CD4-positive, CD25-positive, alpha-beta regulatory T cell (primary cell): ENCODE data around the gene GPR63. TPM values are rescaled to one million over a fixed set of nuclear protein-coding genes. Genes with fewer than 3 reads are reported as not detected.

ENCODE experiments used
- ATAC-seq, 2 donors: fragments of 150-1000 bp; cut with Tn5 transposase; one replicate each; pipeline ENCODE4 v1.10.0; 2021; ENCODE audit warnings: low read depth in 2 of 2, moderate number of reproducible peaks in 2 of 2, moderate library complexity in 1 of 2
- DNase-seq, 3 donors: peaks; one replicate each; pipeline versions ENCODE4 v3.0.0 to v3.0.0-alpha.2; 2012 to 2022; ENCODE audit warnings: mixed read lengths in 1 of 3
- H3K27ac ChIP-seq: one replicate; pipeline ENCODE4 v1.7.0; 2013; ENCODE audit warnings: mild to moderate bottlenecking, low read length; ENCODE audit not compliant: insufficient read depth, poor library complexity, severe bottlenecking
- H3K27me3 ChIP-seq: one replicate; pipeline ENCODE4 v1.7.0; 2013; ENCODE audit warnings: low read length; ENCODE audit not compliant: control insufficient read depth, insufficient read depth
- H3K36me3 ChIP-seq: one replicate; pipeline ENCODE4 v1.7.0; 2013; ENCODE audit warnings: mild to moderate bottlenecking, low read length, moderate library complexity; ENCODE audit not compliant: control insufficient read depth, insufficient read depth
- H3K4me1 ChIP-seq: 2 replicates; pipeline ENCODE4 v1.7.0; 2013; ENCODE audit warnings: mild to moderate bottlenecking, low read length; ENCODE audit not compliant: insufficient read depth, control insufficient read depth, poor library complexity, severe bottlenecking
- H3K4me3 ChIP-seq: one replicate; pipeline ENCODE4 v1.7.0; 2013; ENCODE audit warnings: low read depth, mild to moderate bottlenecking, low read length, moderate library complexity
- H3K9me3 ChIP-seq, 2 experiments: 1 replicate in 1 of 2; 2 replicates in 1 of 2; pipeline ENCODE4 v1.7.0; 2013; ENCODE audit warnings: low read length in 2 of 2, mild to moderate bottlenecking in 1 of 2, moderate library complexity in 1 of 2; ENCODE audit not compliant: control insufficient read depth in 2 of 2
- H3K27ac Mint-ChIP-seq, 3 donors: one replicate each; pipeline ENCODE4 v1.8.0; 2020 to 2022; ENCODE audit warnings: mild to moderate bottlenecking in 3 of 3, mixed read lengths in 3 of 3, moderate library complexity in 2 of 3
- H3K27me3 Mint-ChIP-seq: one replicate; pipeline ENCODE4 v1.8.0; 2022; ENCODE audit warnings: mild to moderate bottlenecking, mixed read lengths
- H3K36me3 Mint-ChIP-seq: one replicate; pipeline ENCODE4 v1.8.0; 2020; ENCODE audit warnings: mixed read lengths
- H3K4me1 Mint-ChIP-seq, 4 donors: one replicate each; pipeline ENCODE4 v1.8.0; 2020 to 2022; ENCODE audit warnings: mixed read lengths in 4 of 4, mild to moderate bottlenecking in 1 of 4
- H3K4me3 Mint-ChIP-seq, 4 donors: one replicate each; pipeline ENCODE4 v1.8.0; 2020 to 2022; ENCODE audit warnings: mild to moderate bottlenecking in 4 of 4, mixed read lengths in 4 of 4, moderate library complexity in 3 of 4
- H3K9me3 Mint-ChIP-seq, 7 donors: one replicate each; pipeline ENCODE4 v1.8.0; 2020 to 2022; ENCODE audit warnings: mixed read lengths in 7 of 7, mild to moderate bottlenecking in 3 of 7, moderate library complexity in 2 of 7
- polyA plus RNA-seq, 4 donors: library from polyadenylated mRNA; unstranded; fragments of 300-500 nt; fragmentation: Illumina TruSeq; gene quantifications; one replicate each; pipeline ENCODE4 v1.2.3, GENCODE V29; 2021
- total RNA-seq: library from RNA; stranded (reverse); gene quantifications from one replicate; pipeline ENCODE4 v1.2.3, GENCODE V29; 2022

Gene GPR63
- total and polyA plus RNA-seq, 5 donors from 2014 or later = 0.07 to 0.11 (median 0.10) TPM; not detected in 2

DNA sequence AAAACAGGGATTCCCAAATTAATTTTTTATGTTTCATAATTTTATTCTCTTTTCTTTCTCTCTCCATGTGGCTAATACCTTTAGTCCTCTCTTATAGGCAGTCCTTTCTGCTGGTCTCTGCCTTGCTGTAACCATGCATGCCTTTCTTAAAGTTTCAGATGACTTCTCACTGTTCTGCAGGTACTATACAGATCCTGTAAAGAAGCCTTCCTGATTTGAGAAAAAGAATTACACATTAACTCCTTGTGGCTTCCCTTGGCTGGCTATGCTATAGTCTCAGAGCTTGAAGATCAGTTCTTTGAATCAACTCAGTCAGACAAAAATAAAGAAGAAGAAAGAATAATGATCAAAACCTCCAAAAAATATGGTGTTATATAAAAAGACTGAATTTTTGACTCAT is 7.3 kb upstream of the GPR63 start:
- Mint-ChIP-seq H3K36me3 (no peaks in the 10 kb centered on the region), H3K4me1 (no peaks in the 10 kb centered on the region), H3K27ac (no peak overlapping the region)

DNA sequence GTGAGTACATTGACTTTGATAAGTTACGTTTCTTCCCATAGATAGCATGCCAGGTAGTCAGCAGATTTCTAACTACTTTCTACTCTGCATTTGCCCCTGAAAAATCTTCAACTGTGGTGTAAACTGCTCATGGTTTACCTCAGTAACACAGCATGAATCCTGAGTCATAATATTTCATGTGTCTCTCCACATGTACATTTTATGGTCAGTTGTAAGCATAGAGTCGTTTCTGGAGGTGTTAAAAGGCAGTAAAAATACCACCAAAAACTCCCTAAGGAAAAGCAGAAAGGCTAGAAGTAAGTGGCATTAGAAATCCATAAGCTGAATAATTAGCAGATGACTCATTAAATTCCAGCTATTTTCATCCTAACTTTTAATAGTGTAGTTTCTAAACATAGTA is 4.1 kb upstream of the GPR63 start:
- Mint-ChIP-seq H3K36me3 (no peaks in the 10 kb centered on the region), H3K9me3 (peaks cover 0 to 19% (median 5%) of the 10 kb centered on the region in 7 donors), H3K4me1 (peaks cover 3 to 15% (median 6%) of the 10 kb centered on the region in 4 donors), H3K27me3 (peaks cover 50% of the 10 kb centered on the region), H3K4me3 (no peak overlapping the region), H3K27ac (no peak overlapping the region)
- Histone ChIP-seq H3K9me3 (peaks cover 6 to 9% of the 10 kb centered on the region in 2 experiments), H3K27ac (no peak overlapping the region), H3K36me3 (no peaks in the 10 kb centered on the region), H3K4me1 (peaks cover 17% of the 10 kb centered on the region), H3K27me3 (peaks cover 8% of the 10 kb centered on the region), H3K4me3 (no peak overlapping the region)
- no peak for ATAC-seq
- no peak for DNase-seq

More for the DNA sequence above, 7.3 kb upstream of the GPR63 start:
- Histone ChIP-seq H3K36me3 (no peaks in the 10 kb centered on the region), H3K4me3 (no peak overlapping the region), H3K27ac (no peak overlapping the region), H3K4me1 (no peaks in the 10 kb centered on the region), H3K9me3 (peaks cover 6 to 9% of the 10 kb centered on the region in 2 experiments), H3K27me3 (peaks cover 6% of the 10 kb centered on the region)
- no peak for DNase-seq
- no peak for ATAC-seq
- Mint-ChIP-seq H3K27me3 (peaks cover 34% of the 10 kb centered on the region), H3K4me3 (no peak overlapping the region), H3K9me3 (peaks cover 0 to 31% (median 10%) of the 10 kb centered on the region in 7 donors)

DNA sequence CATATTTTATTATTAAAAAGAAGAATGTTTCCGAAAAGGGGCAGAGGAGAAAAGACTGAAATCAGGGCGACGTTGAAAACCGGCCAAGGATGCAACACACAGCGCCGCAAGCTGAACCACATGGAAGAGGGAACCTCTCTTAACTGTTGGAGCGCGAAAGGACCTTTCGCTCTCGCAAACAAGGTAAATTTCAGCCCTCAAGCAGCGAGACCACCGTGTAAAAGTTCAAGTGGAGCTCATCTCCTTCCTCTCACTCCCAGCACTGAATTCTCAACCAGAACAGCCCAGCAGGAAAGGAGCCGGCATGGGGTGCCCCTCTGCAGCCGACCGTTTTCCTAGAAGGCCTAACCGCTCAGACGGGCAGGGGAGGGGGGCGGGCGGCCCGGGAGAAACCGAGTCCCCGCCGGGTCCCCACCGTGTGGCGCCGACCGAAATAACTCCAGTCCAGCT is 621 bp downstream of the GPR63 start:
- Histone ChIP-seq H3K9me3 (no peaks in the 10 kb centered on the region), H3K27me3 (peaks cover 29% of the 10 kb centered on the region), H3K27ac (no peak overlapping the region), H3K4me1 (peaks cover 18% of the 10 kb centered on the region), H3K36me3 (no peaks in the 10 kb centered on the region), H3K4me3 (peak overlapping the region; percentile 62)
- peak; percentile 5 to 9 for ATAC-seq
- Mint-ChIP-seq H3K9me3 (peaks cover 0 to 3% (median 0%) of the 10 kb centered on the region in 7 donors), H3K27ac (no peak overlapping the region), H3K36me3 (no peaks in the 10 kb centered on the region), H3K4me1 (peaks cover 6 to 19% (median 11%) of the 10 kb centered on the region in 4 donors), H3K4me3 (peak overlapping the region; percentile 68 to 92 (median 87)), H3K27me3 (peaks cover 67% of the 10 kb centered on the region)
- peak in 1 of 3 donors; percentile 4 for DNase-seq

DNA sequence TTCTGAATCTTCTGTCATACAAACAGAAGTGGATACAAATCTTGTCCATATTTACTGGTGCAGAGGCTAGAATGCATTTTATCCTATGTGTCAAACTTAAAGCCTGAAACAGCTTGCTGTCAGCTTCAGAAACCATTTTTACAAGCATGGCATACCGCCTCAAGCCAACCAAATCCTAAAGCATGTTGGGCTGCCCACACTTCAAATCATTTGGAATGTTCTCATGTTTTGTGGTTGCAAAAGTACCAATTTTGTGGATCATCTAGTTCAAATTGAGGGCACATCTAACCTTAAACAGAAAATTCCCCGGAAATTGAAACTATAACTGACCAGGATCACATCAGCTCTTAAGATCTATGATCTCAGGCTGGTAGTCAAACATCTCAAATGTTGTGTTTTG is 3.2 kb downstream of the GPR63 start:
- Mint-ChIP-seq H3K27ac (no peak overlapping the region), H3K27me3 (peaks cover 72% of the 10 kb centered on the region)
- H3K27me3 ChIP-seq = peaks cover 31% of the 10 kb centered on the region

DNA sequence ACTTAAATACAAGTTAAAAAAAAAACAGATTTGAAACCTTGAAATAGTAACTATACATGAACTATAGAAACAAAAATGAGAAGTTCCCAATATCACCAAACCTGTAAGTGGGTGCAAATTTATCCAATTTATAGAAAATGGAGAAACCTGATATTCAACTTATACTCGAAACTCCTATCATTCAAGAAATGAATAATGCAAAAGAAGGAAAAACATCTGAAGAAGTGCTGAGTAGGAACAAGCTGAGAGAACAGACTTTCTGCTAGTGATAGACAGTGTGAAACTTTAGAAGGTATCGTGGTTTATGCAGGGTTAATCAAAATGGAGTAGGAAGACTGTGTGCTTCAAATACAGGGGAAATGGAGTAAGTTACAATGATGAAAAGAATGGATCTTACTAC is 4.5 kb downstream of the GPR63 start:
- no peak overlapping the region for H3K4me3 Mint-ChIP-seq
- DNase-seq = no peak
- Histone ChIP-seq H3K4me3 (no peak overlapping the region), H3K4me1 (peaks cover 15% of the 10 kb centered on the region), H3K9me3 (no peaks in the 10 kb centered on the region), H3K36me3 (no peaks in the 10 kb centered on the region), H3K27ac (no peak overlapping the region), H3K27me3 (peaks cover 25% of the 10 kb centered on the region)
- H3K27me3 Mint-ChIP-seq = peaks cover 64% of the 10 kb centered on the region
- H3K27ac Mint-ChIP-seq = no peak overlapping the region
- H3K36me3 Mint-ChIP-seq = no peaks in the 10 kb centered on the region
- peaks cover 0 to 2% (median 0%) of the 10 kb centered on the region in 7 donors for H3K9me3 Mint-ChIP-seq
- ATAC-seq = no peak
- peaks cover 6 to 14% (median 8%) of the 10 kb centered on the region in 4 donors for H3K4me1 Mint-ChIP-seq

More for the DNA sequence above, 3.2 kb downstream of the GPR63 start:
- Histone ChIP-seq H3K4me3 (no peak overlapping the region), H3K4me1 (peaks cover 18% of the 10 kb centered on the region), H3K27ac (no peak overlapping the region), H3K9me3 (no peaks in the 10 kb centered on the region), H3K36me3 (no peaks in the 10 kb centered on the region)
- Mint-ChIP-seq H3K4me1 (peaks cover 6 to 19% (median 11%) of the 10 kb centered on the region in 4 donors), H3K9me3 (peaks cover 0 to 3% (median 0%) of the 10 kb centered on the region in 7 donors), H3K4me3 (no peak overlapping the region), H3K36me3 (no peaks in the 10 kb centered on the region)
- ATAC-seq (no peak), DNase-seq (no peak)

DNA sequence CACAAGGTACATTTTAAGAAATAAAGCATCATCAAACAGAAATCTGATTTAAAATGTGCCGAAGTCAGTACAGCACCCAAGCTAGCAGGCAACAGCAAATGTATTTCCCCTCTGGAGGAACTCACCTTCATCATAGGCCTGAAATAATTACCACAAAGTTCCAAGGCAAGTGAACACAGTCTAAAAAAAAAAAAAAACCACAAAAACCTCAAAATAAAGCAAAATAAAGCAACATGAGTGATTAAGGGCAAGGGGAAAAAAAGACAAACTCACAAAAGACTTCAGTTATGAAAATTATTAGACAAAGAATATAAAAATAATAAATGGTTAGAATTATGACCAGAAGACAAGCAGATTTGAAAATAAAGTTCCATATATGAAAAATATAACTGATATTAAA is 10.4 kb downstream of the GPR63 start:
- peaks cover 0 to 2% (median 0%) of the 10 kb centered on the region in 7 donors for H3K9me3 Mint-ChIP-seq
- peaks cover 34% of the 10 kb centered on the region for H3K27me3 Mint-ChIP-seq
- H3K27ac Mint-ChIP-seq = no peak overlapping the region
- H3K4me1 Mint-ChIP-seq = no peaks in the 10 kb centered on the region
- H3K9me3 ChIP-seq = no peaks in the 10 kb centered on the region
- H3K4me3 ChIP-seq = no peak overlapping the region
- H3K4me3 Mint-ChIP-seq = no peak overlapping the region
- DNase-seq (no peak), ATAC-seq (no peak)
- peaks cover 4% of the 10 kb centered on the region for H3K27me3 ChIP-seq
- H3K36me3 Mint-ChIP-seq = no peaks in the 10 kb centered on the region
- H3K36me3 ChIP-seq = no peaks in the 10 kb centered on the region
- no peak overlapping the region for H3K27ac ChIP-seq
- H3K4me1 ChIP-seq = no peaks in the 10 kb centered on the region

DNA sequence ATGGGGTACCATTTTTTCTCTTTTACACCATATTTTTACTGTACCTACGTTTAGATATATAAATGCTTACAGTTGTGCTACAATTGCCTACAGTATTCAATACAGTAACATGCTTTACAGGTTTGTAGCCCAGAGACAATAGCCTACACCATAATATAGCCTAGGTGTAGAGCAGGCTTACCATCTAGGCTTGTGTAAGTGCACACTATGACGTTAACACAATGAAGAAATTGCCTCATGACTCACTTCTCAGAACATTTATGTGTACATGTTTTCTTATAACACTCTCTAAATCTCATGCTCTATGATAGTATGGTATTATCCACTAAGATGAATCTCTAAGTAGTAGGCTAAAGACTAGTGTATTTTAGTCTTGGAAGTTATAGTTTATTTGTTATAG is 13.5 kb downstream of the GPR63 start:
- H3K27me3 ChIP-seq = peaks cover 1% of the 10 kb centered on the region
- H3K4me3 Mint-ChIP-seq = no peak overlapping the region
- H3K27ac Mint-ChIP-seq = no peak overlapping the region
- H3K4me1 Mint-ChIP-seq = no peaks in the 10 kb centered on the region
- H3K4me1 ChIP-seq = no peaks in the 10 kb centered on the region
- no peaks in the 10 kb centered on the region for H3K36me3 Mint-ChIP-seq
- peaks cover 35% of the 10 kb centered on the region for H3K27me3 Mint-ChIP-seq
- no peaks in the 10 kb centered on the region for H3K9me3 ChIP-seq
- no peaks in the 10 kb centered on the region for H3K36me3 ChIP-seq
- no peak overlapping the region for H3K27ac ChIP-seq
- DNase-seq (no peak), ATAC-seq (no peak)
- peaks cover 0 to 2% (median 0%) of the 10 kb centered on the region in 7 donors for H3K9me3 Mint-ChIP-seq
- H3K4me3 ChIP-seq = no peak overlapping the region

DNA sequence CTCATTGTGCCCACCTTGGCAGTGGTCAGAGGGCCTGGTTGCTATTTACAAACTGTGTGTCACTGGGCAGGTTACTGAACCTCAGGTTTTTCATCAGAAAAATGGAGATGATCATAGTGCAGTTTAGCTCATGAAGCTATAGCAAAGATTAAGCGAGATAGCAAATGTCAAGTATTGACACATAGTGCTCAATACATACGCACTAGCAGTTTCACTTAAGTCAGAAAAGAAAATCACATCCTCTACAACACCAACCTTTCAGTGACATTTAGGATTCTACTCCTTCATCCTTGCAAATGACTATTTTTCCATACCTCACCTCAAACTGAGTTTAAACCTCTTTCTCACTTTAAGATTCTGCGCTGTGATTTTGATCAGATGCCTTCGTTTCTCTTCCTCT is 16.2 kb downstream of the GPR63 start:
- Mint-ChIP-seq H3K4me3 (no peak overlapping the region), H3K9me3 (peaks cover 0 to 1% (median 0%) of the 10 kb centered on the region in 7 donors), H3K27ac (no peak overlapping the region), H3K4me1 (no peaks in the 10 kb centered on the region), H3K27me3 (peaks cover 25% of the 10 kb centered on the region), H3K36me3 (no peaks in the 10 kb centered on the region)
- DNase-seq (no peak), ATAC-seq (no peak)
- H3K4me1 ChIP-seq = no peaks in the 10 kb centered on the region
- no peak overlapping the region for H3K27ac ChIP-seq
- no peaks in the 10 kb centered on the region for H3K9me3 ChIP-seq
- H3K27me3 ChIP-seq = peaks cover 1% of the 10 kb centered on the region
- H3K36me3 ChIP-seq = no peaks in the 10 kb centered on the region
- H3K4me3 ChIP-seq = no peak overlapping the region
